ENCODE results near the gene ACVR2A. TPM values are rescaled to one million over a fixed set of nuclear protein-coding genes. Genes with fewer than 3 reads are reported as not detected.

ACVR2A gene
- total RNA-seq, 2 experiments from 2014 or later: 2.9 to 3.5 TPM

- intact Hi-C loops (cut with micrococcal nuclease): loop anchor here (1.0 to 10.0 kb wide), 8 partner anchors 41 to 801 kb away; partner anchors contain the start of genes EPC2 and ORC4
- no peaks in the 10 kb centered on the region for H3K9me3 Mint-ChIP-seq
- peaks cover 8% of the 10 kb centered on the region for H3K27me3 Mint-ChIP-seq
- peak overlapping the region; percentile 63 for H3K27ac Mint-ChIP-seq
- H3K4me1 Mint-ChIP-seq (ENCODE audit: low read depth): peaks cover 28% of the 10 kb centered on the region
- H3K36me3 Mint-ChIP-seq: peaks cover 1% of the 10 kb centered on the region
- CTCF ChIA-PET: interaction anchor here (1.2 to 1.9 kb wide), 3 partner anchors 65 to 209 kb away, joined by 4 to 7 read pairs (median 4); no protein-coding TSS in a partner anchor
- H3K4me3 Mint-ChIP-seq: peak overlapping the region; percentile 89
- POLR2A ChIA-PET: no interaction called here
- DNase-seq: peak; percentile 91
Measured at GRCh38 chr2:147843864-147844696, 749 bp upstream of the ACVR2A start.

- Mint-ChIP-seq H3K27me3 (peaks cover 8% of the 10 kb centered on the region), H3K36me3 (peaks cover 1% of the 10 kb centered on the region), H3K4me1 (ENCODE audit: low read depth) (peaks cover 39% of the 10 kb centered on the region), H3K4me3 (peak overlapping the region; percentile 89), H3K9me3 (no peaks in the 10 kb centered on the region), H3K27ac (peak overlapping the region; percentile 81)
- intact Hi-C loops (cut with micrococcal nuclease): loop anchor here (1.0 to 10.0 kb wide), 12 partner anchors 9 to 799 kb away; partner anchors contain the start of gene EPC2
- CTCF ChIA-PET: interaction anchor here (1.0 to 1.8 kb wide), 2 partner anchors 65 to 801 kb away, joined by 4 to 6 read pairs; no protein-coding TSS in a partner anchor
- POLR2A ChIA-PET: interaction anchor here (0.6 kb wide), 1 partner anchor 20 kb away, joined by 3 read pairs; no protein-coding TSS in a partner anchor
- peak; percentile 74 for DNase-seq
Measured at GRCh38 chr2:147845411-147845971, 662 bp downstream of the ACVR2A start.

GRCh38 chr2:147846412-147847081 is 1.7 kb downstream of the ACVR2A start:
- Mint-ChIP-seq H3K9me3 (no peaks in the 10 kb centered on the region), H3K27me3 (peaks cover 8% of the 10 kb centered on the region)

GRCh38 chr2:147847746-147848391 is 3.0 kb downstream of the ACVR2A start:
- Mint-ChIP-seq H3K4me1 (ENCODE audit: low read depth) (peaks cover 57% of the 10 kb centered on the region), H3K27me3 (peaks cover 2% of the 10 kb centered on the region), H3K9me3 (no peaks in the 10 kb centered on the region), H3K27ac (no peak overlapping the region), H3K4me3 (peak overlapping the region; percentile 3), H3K36me3 (peaks cover 1% of the 10 kb centered on the region)
- ChIA-PET POLR2A (no interaction called here), CTCF (no interaction called here)
- intact Hi-C loops (cut with micrococcal nuclease): loop anchor here (5.0 to 10.0 kb wide), 3 partner anchors 346 to 677 kb away; no protein-coding TSS in a partner anchor
- no peak for DNase-seq

More at GRCh38 chr2:147846412-147847081, 1.7 kb downstream of the ACVR2A start:
- ChIA-PET CTCF (interaction anchor here (0.6 to 1.8 kb wide), 3 partner anchors 64 to 802 kb away, joined by 3 to 6 read pairs (median 4); no protein-coding TSS in a partner anchor), POLR2A (no interaction called here)
- peaks cover 49% of the 10 kb centered on the region for H3K4me1 Mint-ChIP-seq (ENCODE audit: low read depth)
- peaks cover 1% of the 10 kb centered on the region for H3K36me3 Mint-ChIP-seq
- H3K27ac Mint-ChIP-seq: no peak overlapping the region
- H3K4me3 Mint-ChIP-seq: peak overlapping the region; percentile 89
- intact Hi-C loops (cut with micrococcal nuclease): loop anchor here (5.0 to 10.0 kb wide), 3 partner anchors 344 to 678 kb away; no protein-coding TSS in a partner anchor
- no peak for DNase-seq

GRCh38 chr2:147850838-147851237 is 6.0 kb downstream of the ACVR2A start:
- ChIA-PET CTCF (no interaction called here), POLR2A (no interaction called here)

GRCh38 chr2:147851244-147851930 is 6.6 kb downstream of the ACVR2A start:
- no peak for DNase-seq
- Mint-ChIP-seq H3K4me1 (ENCODE audit: low read depth) (peaks cover 57% of the 10 kb centered on the region), H3K27me3 (no peaks in the 10 kb centered on the region)

More at GRCh38 chr2:147850838-147851237, 6.0 kb downstream of the ACVR2A start:
- no peaks in the 10 kb centered on the region for H3K27me3 Mint-ChIP-seq
- DNase-seq: no peak
- H3K36me3 Mint-ChIP-seq: no peaks in the 10 kb centered on the region
- no peaks in the 10 kb centered on the region for H3K9me3 Mint-ChIP-seq
- H3K4me1 Mint-ChIP-seq (ENCODE audit: low read depth): peaks cover 60% of the 10 kb centered on the region
- no peak overlapping the region for H3K4me3 Mint-ChIP-seq
- intact Hi-C loops (cut with micrococcal nuclease): no loop called here
- H3K27ac Mint-ChIP-seq: no peak overlapping the region

GRCh38 chr2:147854557-147855134 is 9.8 kb downstream of the ACVR2A start:
- ChIA-PET CTCF (interaction anchor here (1.1 kb wide), 1 partner anchor 57 kb away, joined by 4 read pairs; no protein-coding TSS in a partner anchor), POLR2A (no interaction called here)
- intact Hi-C loops (cut with micrococcal nuclease): loop anchor here (1.0 kb wide), 1 partner anchor 9 kb away; the partner anchor contains the start of gene ACVR2A
- Mint-ChIP-seq H3K27me3 (no peaks in the 10 kb centered on the region), H3K27ac (no peak overlapping the region), H3K9me3 (no peaks in the 10 kb centered on the region), H3K4me1 (ENCODE audit: low read depth) (peaks cover 53% of the 10 kb centered on the region), H3K4me3 (no peak overlapping the region), H3K36me3 (no peaks in the 10 kb centered on the region)
- no peak for DNase-seq

More at GRCh38 chr2:147851244-147851930, 6.6 kb downstream of the ACVR2A start:
- H3K4me3 Mint-ChIP-seq: no peak overlapping the region
- H3K9me3 Mint-ChIP-seq: no peaks in the 10 kb centered on the region
- no peaks in the 10 kb centered on the region for H3K36me3 Mint-ChIP-seq
- CTCF ChIA-PET: no interaction called here
- POLR2A ChIA-PET: no interaction called here
- H3K27ac Mint-ChIP-seq: no peak overlapping the region
- intact Hi-C loops (cut with micrococcal nuclease): no loop called here

GRCh38 chr2:147855316-147855715 is 10.5 kb downstream of the ACVR2A start:
- POLR2A ChIA-PET: no interaction called here
- DNase-seq: no peak
- H3K27ac Mint-ChIP-seq: no peak overlapping the region
- H3K9me3 Mint-ChIP-seq: no peaks in the 10 kb centered on the region
- no peaks in the 10 kb centered on the region for H3K27me3 Mint-ChIP-seq
- CTCF ChIA-PET: interaction anchor here (1.1 kb wide), 1 partner anchor 57 kb away, joined by 4 read pairs; no protein-coding TSS in a partner anchor
- no peak overlapping the region for H3K4me3 Mint-ChIP-seq
- H3K4me1 Mint-ChIP-seq (ENCODE audit: low read depth): peaks cover 52% of the 10 kb centered on the region
- intact Hi-C loops (cut with micrococcal nuclease): no loop called here
- no peaks in the 10 kb centered on the region for H3K36me3 Mint-ChIP-seq

GRCh38 chr2:147855977-147856376 is 11.1 kb downstream of the ACVR2A start:
- POLR2A ChIA-PET: no interaction called here
- Mint-ChIP-seq H3K4me3 (no peak overlapping the region), H3K27ac (no peak overlapping the region), H3K4me1 (ENCODE audit: low read depth) (peaks cover 50% of the 10 kb centered on the region), H3K9me3 (no peaks in the 10 kb centered on the region), H3K27me3 (no peaks in the 10 kb centered on the region), H3K36me3 (no peaks in the 10 kb centered on the region)
- no peak for DNase-seq
- intact Hi-C loops (cut with micrococcal nuclease): no loop called here
- CTCF ChIA-PET: no interaction called here

GRCh38 chr2:147860009-147860408 is 15.2 kb downstream of the ACVR2A start:
- ChIA-PET CTCF (interaction anchor here (0.7 kb wide), 1 partner anchor 17 kb away, joined by 3 read pairs; no protein-coding TSS in a partner anchor), POLR2A (no interaction called here)
- DNase-seq: no peak

More at GRCh38 chr2:147860009-147860408, 15.2 kb downstream of the ACVR2A start:
- no peak overlapping the region for H3K4me3 Mint-ChIP-seq
- H3K4me1 Mint-ChIP-seq (ENCODE audit: low read depth): peaks cover 54% of the 10 kb centered on the region
- no peaks in the 10 kb centered on the region for H3K36me3 Mint-ChIP-seq
- no peaks in the 10 kb centered on the region for H3K27me3 Mint-ChIP-seq
- H3K27ac Mint-ChIP-seq: no peak overlapping the region
- intact Hi-C loops (cut with micrococcal nuclease): no loop called here
- H3K9me3 Mint-ChIP-seq: no peaks in the 10 kb centered on the region

Data from activated CD4-positive, alpha-beta memory T cell treated with anti-CD3 and anti-CD28 coated beads for 36 hours (primary cell).